Ecto neural progenitor cell (in vitro differentiated cells): ENCODE data around the gene GPATCH2L.

ENCODE experiments used
- DNase-seq: peaks from one replicate; pipeline ENCODE4 v3.0.0-alpha.2; 2018; ENCODE audit warnings: low spot score

GPATCH2L gene

DNA sequence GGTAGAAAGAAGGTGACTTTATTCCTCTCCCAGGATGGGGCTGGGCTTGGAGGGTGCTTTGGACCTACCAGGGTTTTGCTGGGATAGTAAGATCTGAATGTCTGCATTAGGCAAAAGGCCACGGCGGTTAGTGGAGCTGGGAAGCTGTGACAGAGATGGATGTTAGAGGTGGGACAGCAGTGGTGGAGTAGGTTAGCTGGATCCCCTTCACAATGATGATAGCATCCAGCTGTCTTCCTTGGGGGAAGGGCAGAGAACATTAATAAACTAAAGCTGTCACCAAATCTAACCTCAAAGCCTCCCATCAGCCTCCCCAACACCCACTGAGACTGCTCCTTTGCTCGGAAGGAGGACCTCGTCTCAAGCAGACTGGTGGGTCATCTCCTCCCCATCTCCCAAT, 104.8 kb downstream of the GPATCH2L start:
- no peak for DNase-seq

GRCh38 chr14:76257111-76257803, 105.5 kb downstream of the GPATCH2L start:
- DNase-seq = no peak

DNA sequence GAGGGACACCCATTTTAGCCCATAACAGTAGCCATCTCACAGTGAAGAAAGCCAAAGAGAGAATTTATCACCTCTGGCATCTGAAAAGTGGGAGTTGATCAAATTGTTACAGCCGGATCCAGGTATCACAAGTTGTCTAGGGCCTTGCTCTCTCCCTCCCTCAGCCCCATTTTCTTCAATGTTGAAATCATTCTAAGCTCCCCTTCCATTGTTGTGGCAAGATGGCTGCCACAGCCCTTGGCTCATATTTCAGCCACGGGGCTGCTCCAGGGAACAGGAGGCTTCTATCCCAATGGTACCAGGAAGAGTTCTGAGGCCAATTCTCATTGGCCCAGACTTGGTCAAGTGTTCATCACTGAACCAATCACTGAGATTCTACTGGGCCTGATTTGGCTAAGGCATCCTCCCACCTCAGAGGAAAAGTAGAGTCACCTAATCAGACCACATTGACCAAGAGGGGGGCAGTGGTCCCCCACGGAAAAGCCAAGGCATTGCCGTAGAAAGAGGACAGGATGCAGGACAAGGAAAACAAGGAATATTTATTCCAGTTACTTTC, 106.2 kb downstream of the GPATCH2L start:
- no peak for DNase-seq

- no peak for DNase-seq
These were observed 107.5 kb downstream of the GPATCH2L start for GRCh38 chr14:76259029-76259735.

DNA sequence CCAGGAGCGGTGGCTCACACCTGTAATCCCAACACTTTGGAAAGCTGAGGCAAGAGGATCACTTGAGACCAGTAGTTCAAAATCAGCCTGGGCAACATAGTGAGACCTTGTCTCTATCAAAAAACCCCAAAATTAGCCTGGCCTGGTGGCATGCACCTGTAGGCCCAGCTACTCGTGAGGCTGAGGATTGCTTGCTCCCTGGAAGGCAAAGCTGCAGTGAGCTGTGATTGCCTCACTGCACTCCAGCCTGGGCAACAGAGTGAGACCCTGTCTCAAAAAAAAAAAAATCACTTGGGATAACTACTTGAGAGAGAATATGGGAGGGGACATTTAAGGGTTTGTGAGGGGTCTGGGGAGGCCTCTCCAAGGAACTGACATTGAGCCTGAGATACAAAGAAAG, 109.0 kb downstream of the GPATCH2L start:
- DNase-seq = no peak

DNA sequence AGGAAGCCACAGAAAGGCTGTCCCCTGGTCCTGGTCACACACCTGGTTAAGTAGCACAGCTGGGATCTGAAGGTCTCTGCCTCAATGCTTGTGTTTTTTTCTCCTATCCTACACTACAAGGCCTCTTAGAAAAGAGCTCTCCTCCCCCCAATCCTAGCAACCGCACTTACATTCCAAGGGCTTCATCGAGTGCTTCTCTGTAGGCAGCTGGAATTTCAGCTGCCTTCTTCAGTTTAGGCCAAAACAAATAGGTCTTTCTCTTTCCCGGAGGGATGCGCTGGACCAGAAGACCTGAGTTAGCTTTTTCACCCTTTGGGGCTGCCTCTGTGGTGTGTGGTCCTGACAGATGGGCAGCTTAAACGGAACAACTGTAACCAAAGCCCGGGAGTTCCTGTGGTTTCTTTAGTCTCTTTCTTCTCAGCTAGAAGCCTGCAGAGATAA, 109.7 kb downstream of the GPATCH2L start:
- DNase-seq = peak; percentile 52

- no peak for DNase-seq
These were observed 110.9 kb downstream of the GPATCH2L start for GRCh38 chr14:76262641-76263040.
